HepG2 (cell line): Measurements from ENCODE around the gene GLIPR1L2. TPM values are rescaled to one million over a fixed set of nuclear protein-coding genes. Genes with fewer than 3 reads are reported as not detected.

Experiments used
- AKAP8 ChIP-seq: sonication (generic); formaldehyde crosslinking; IDR thresholded peaks from 2 replicates; pipeline ENCODE4 v1.5.1; 2020; ENCODE audit warnings: mild to moderate bottlenecking, missing genetic modification reagents
- ATF7-NPFF ChIP-seq: sonication (generic); formaldehyde crosslinking; IDR thresholded peaks from 2 replicates; pipeline ENCODE4 v1.8.1; 2023; ENCODE audit warnings: mild to moderate bottlenecking, low read depth, missing genetic modification reagents, moderate library complexity
- FOXO1 ChIP-seq: sonication (generic); formaldehyde crosslinking; IDR thresholded peaks from 2 replicates; pipeline ENCODE4 v1.4.0; 2020; ENCODE audit warnings: missing genetic modification reagents
- GATAD2A ChIP-seq: IDR thresholded peaks from 2 replicates; pipeline ENCODE4 v1.6.1; 2016
- HOXD1 ChIP-seq: sonication (generic); formaldehyde crosslinking; IDR thresholded peaks from 2 replicates; pipeline ENCODE4 v1.5.0; 2020; ENCODE audit warnings: missing genetic modification reagents
- MAF1 ChIP-seq: sonication (generic); formaldehyde crosslinking; IDR thresholded peaks from 2 replicates; pipeline ENCODE4 v1.5.0; 2020; ENCODE audit warnings: missing genetic modification reagents, borderline replicate concordance
- MTERF4 ChIP-seq: sonication (generic); formaldehyde crosslinking; IDR thresholded peaks from 2 replicates; pipeline ENCODE4 v1.8.0; 2023; ENCODE audit warnings: mild to moderate bottlenecking, missing genetic modification reagents
- MTF2 ChIP-seq: sonication (generic); formaldehyde crosslinking; IDR thresholded peaks from 2 replicates; pipeline ENCODE4 v1.5.0; 2020; ENCODE audit warnings: missing genetic modification reagents, borderline replicate concordance
- NCOA1 ChIP-seq: sonication (generic); formaldehyde crosslinking; IDR thresholded peaks from 2 replicates; pipeline ENCODE4 v1.9.0; 2021; ENCODE audit warnings: missing genetic modification reagents
- NFKB2 ChIP-seq: sonication (generic); formaldehyde crosslinking; IDR thresholded peaks from 2 replicates; pipeline ENCODE4 v1.4.0; 2020; ENCODE audit warnings: missing genetic modification reagents, borderline replicate concordance
- REST ChIP-seq, 2 experiments: IDR thresholded peaks; 2 replicates each; pipeline ENCODE4 v1.6.1; 2011 to 2012; ENCODE audit warnings: low read length in 2 of 2, borderline replicate concordance in 1 of 2, low read depth in 1 of 2, mild to moderate bottlenecking in 1 of 2, moderate library complexity in 1 of 2
- TCF7 ChIP-seq: sonication (generic); IDR thresholded peaks from 2 replicates; pipeline ENCODE4 v1.6.1; 2016; ENCODE audit warnings: antibody characterized with exemption, low read depth
- TIGD3 ChIP-seq: sonication (generic); formaldehyde crosslinking; IDR thresholded peaks from 2 replicates; pipeline ENCODE4 v1.5.1; 2020; ENCODE audit warnings: mild to moderate bottlenecking, missing genetic modification reagents, borderline replicate concordance
- ZBTB37 ChIP-seq: sonication (generic); formaldehyde crosslinking; IDR thresholded peaks from 2 replicates; pipeline ENCODE4 v1.4.0; 2020; ENCODE audit warnings: mild to moderate bottlenecking, missing genetic modification reagents
- ZBTB43 ChIP-seq: sonication (generic); formaldehyde crosslinking; conservative IDR thresholded peaks from 2 replicates; pipeline ENCODE4 v1.4.0; 2020; ENCODE audit warnings: missing genetic modification reagents
- ZC3H4 ChIP-seq: sonication (generic); formaldehyde crosslinking; IDR thresholded peaks from 2 replicates; pipeline ENCODE4 v1.4.0; 2020; ENCODE audit warnings: missing genetic modification reagents, borderline replicate concordance
- ZNF552 ChIP-seq: sonication (generic); formaldehyde crosslinking; IDR thresholded peaks from 2 replicates; pipeline ENCODE4 v1.9.0; 2022; ENCODE audit warnings: missing genetic modification reagents, mild to moderate bottlenecking, borderline replicate concordance
- ZNF556 ChIP-seq: sonication (generic); formaldehyde crosslinking; IDR thresholded peaks from 2 replicates; pipeline ENCODE4 v1.4.0; 2020; ENCODE audit warnings: mild to moderate bottlenecking, missing genetic modification reagents, borderline replicate concordance
- ZNF589 ChIP-seq: sonication (generic); formaldehyde crosslinking; conservative IDR thresholded peaks from 2 replicates; pipeline ENCODE4 v1.8.0; 2022; ENCODE audit warnings: mild to moderate bottlenecking, moderate library complexity, missing genetic modification reagents
- ZNF703 ChIP-seq: sonication (generic); formaldehyde crosslinking; IDR thresholded peaks from 2 replicates; pipeline ENCODE4 v1.5.1; 2020; ENCODE audit warnings: missing genetic modification reagents, mild to moderate bottlenecking, moderate library complexity, borderline replicate concordance
- ZNF883 ChIP-seq: sonication (generic); formaldehyde crosslinking; IDR thresholded peaks from 2 replicates; pipeline ENCODE4 v1.5.1; 2020; ENCODE audit warnings: mild to moderate bottlenecking, missing genetic modification reagents; ENCODE audit errors: not compliant biosample characterization
- polyA plus RNA-seq, 8 experiments: library from polyadenylated mRNA; depleted of rRNA in 3 of 8; stranded (reverse) in 7 of 8; unstranded in 1 of 8; fragments of >200 nt; fragmentation: Illumina TruSeq in 4 of 8; extraction: Trizol in 4 of 8; gene quantifications; 2 replicates each; pipeline versions ENCODE4 v1.2.1 to v1.2.3, GENCODE V29; 2011 to 2016; ENCODE audit warnings: low read depth in 4 of 8, missing spikeins in 1 of 8, mixed read lengths in 1 of 8; ENCODE audit not compliant: insufficient read depth in 1 of 8
- total RNA-seq, 5 experiments: library from RNA; depleted of rRNA; stranded (reverse); fragments of >200 nt; fragmentation: Illumina TruSeq; extraction: Trizol; gene quantifications; 2 replicates each; pipeline ENCODE4 v1.2.3, GENCODE V29; 2016; ENCODE audit warnings: low read depth in 1 of 5

The GLIPR1L2 gene
- total and polyA plus RNA-seq, 2 of the 13 experiments (the other 11 are each of a cell fraction or from before 2014, with no cell fraction given), result not detected

- TF ChIP-seq ZBTB43 (CRISPR knock-in tag) (no peak), ZNF703 (CRISPR knock-in tag) (no peak), ZBTB37 (CRISPR knock-in tag) (no peak), TCF7 (0 out of 2 replicates have a peak, but pooled peaks have one; percentile 7), FOXO1 (CRISPR knock-in tag) (no peak), ZNF589 (CRISPR knock-in tag) (no peak), ZNF556 (CRISPR knock-in tag) (0 out of 2 replicates have a peak, but pooled peaks have one; percentile 34), NCOA1 (CRISPR knock-in tag) (no peak), ZNF552 (CRISPR knock-in tag) (no peak), HOXD1 (CRISPR knock-in tag) (0 out of 2 replicates have a peak, but pooled peaks have one; percentile 42), MAF1 (0 out of 2 replicates have a peak, but pooled peaks have one; percentile 16), AKAP8 (no peak), NFKB2 (CRISPR knock-in tag) (no peak), MTF2 (CRISPR knock-in tag) (no peak), ZNF883 (CRISPR knock-in tag) (no peak), GATAD2A (CRISPR knock-in tag) (peak; percentile 69; the same call in 1 of the 2 replicates), REST (IDR thresholded peaks at IDR 0.05; ENCODE audit: borderline replicate concordance in 1 of 2, low read depth in 1 of 2, low read length in 2 of 2) (no peak), ATF7-NPFF (CRISPR knock-in tag) (no peak), MTERF4 (CRISPR knock-in tag) (no peak), ZC3H4 (no peak), TIGD3 (no peak)
Measured at GRCh38 chr12:75444429-75445136, 53.7 kb downstream of the GLIPR1L2 start (continued).
